Left hindlimb (tissue), 1 donor: ENCODE measurements around the gene DOCK2.

Source experiments
- DNase-seq: peaks from one replicate; pipeline ENCODE4 v3.0.0-alpha.2; 2018

DOCK2 gene

DNA sequence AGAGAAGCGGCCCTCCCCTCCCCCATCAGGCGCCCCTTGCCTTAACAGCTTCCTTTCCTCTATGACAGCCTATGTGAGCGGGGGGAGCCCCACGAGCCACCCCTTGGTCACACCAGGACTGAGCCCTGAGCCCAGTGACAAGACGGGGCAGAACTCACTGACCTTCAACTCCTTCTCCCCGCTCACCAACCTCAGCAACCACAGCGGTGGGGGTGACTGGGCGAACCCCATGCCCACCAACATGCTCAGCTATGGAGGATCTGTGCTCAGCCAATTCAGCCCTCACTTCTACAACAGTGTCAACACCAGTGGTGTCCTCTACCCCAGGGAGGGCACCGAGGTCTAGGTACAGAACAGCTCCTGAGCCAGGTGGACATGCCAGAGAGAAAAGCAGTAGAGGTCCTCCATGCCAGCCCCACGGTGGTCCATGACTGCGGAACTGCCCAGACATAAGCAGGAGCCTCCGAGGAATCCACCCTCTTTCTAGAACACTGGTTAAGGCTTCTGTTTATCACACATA is 471.3 kb downstream of the DOCK2 start:
- no peak for DNase-seq

DNA sequence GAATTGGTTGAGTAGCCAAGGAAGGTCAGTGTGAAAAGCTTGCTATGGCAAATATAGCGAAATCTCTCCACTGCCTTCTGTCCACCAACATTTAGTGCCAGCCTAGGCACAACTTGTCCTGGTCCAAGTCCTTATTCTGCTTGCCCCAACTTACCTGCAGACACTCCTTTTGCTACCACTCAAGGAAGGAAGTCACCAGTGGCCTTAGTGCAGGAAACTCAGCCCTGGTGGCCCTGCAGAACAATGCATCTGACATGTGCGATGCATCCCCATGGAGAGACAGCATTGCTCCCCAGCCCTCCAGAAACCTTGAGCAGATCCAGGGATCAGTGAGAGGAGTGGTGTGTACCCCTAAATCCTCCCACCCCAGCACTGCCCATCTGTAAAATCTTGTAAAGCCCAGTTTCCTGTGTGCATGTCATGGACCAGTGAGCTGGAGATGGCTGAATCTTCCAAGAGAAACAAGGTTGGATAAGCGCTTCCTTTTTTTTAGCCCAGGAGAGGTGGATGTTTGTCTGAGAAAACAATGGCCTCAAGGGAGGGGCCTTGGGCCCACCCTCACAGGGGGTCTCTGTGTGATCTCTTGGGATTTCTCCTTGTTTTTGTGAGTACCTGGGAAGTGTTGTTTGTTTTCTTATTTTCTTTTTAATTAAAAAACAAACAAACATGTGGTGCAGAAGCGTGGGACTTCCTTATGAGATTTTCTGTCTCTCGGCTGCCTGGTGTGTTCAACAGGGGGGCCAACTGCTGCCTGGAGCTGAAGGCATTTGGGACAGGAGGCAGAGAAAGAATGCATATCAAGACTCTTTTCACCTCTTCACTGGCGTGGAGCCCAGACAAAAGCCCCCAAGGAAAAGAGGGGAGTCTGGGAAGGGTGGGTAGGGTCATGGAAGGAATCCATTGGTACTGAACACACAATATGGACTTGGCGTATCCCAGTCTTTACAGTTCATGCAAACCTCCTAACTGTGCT is 472.3 kb downstream of the DOCK2 start:
- no peak for DNase-seq

DNA sequence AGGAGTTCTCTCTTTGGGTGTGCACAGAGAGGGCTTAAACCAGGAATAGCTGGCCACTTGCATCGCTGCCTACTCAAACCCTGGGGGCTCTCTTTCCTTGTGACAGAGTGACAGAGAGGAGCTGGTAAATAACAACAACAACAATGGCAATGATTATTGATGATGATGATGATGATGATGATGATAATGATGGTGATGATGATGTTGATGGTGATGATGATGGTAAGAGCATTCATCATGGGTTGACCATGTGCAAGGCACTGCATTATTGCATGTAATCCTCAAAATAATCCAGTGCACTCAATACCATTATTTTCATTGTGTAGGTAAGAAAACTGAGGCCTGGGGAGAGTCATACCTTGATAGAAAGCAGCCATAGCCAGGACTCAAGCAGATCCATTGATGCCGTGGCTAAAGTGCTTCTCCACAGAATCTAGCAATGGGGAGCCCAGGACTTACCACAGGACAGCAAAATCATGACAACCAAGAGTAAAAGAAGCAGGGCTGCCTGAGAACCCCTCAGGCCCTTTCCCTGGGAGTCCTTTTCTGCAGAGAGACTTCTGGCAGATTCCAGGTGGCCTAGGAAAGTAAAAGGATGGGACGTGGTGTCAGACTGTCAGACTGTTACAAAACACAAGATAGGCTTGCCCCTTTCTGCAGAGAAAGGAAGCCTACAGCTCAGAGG is 473.5 kb downstream of the DOCK2 start:
- no peak for DNase-seq

DNA sequence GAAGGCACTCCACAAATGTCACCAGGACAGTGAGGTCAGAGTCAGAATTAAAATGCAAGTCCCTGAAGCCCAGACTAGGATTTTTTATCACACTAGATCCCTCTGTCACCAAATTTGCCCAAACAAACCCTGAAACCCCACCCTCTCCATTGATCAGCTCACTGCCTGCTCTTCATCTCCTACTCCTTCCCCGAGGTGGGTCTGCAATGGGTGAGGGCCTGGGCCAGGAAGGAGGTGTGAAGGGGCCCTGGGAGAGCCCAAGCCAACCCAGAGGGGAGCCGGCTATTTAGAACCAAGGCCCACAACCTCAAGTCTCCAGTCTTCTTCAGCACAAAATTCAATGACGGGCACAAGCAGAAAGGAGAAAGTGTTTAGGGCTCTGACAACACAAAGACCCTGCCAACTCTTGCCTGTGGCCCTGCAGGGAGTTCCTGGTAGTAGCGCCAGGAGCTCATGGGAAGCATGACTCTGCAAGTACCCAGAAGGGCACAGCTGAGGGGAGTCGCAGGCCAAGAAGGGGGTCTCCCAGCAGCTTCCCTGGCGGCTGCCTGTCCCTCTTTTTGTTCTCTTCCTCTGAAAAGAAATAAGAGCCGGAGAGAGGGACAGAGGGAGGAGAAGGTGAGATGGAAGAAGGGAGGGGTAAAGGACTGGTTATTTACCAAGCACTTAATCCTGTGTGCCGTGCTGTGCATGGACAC is 474.2 kb downstream of the DOCK2 start:
- DNase-seq, result no peak

DNA sequence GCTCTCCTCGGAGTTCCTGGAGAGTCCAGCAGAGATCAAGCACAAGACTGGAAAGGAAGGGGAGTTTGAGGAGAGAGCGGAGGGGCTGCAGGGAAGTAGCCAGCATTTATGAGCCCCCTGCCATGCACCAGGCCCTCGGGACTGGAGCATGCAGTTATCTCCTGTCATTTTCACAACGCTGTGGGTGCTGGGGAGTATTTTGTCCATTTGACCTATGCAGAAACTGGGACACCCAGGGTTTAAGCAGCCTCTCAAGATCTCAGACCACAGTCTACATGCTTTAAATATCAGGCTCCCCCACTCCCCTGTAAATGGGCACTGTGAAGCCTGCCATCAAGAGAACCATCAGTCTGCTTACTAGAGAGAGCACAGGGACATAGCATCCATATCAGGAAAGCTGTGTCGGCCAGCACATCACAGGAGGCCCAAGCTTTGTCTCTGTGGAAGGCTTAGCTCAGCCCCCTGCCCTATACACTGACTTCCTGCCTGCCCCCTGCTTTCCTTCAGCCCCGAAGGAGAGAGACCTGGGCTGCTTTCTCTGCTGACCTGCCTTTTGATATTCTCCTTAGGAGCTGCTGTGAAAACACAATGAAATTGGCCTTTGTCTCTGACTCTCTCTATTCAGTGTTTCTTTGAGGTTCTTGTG is 475.9 kb downstream of the DOCK2 start:
- DNase-seq, result no peak

DNA sequence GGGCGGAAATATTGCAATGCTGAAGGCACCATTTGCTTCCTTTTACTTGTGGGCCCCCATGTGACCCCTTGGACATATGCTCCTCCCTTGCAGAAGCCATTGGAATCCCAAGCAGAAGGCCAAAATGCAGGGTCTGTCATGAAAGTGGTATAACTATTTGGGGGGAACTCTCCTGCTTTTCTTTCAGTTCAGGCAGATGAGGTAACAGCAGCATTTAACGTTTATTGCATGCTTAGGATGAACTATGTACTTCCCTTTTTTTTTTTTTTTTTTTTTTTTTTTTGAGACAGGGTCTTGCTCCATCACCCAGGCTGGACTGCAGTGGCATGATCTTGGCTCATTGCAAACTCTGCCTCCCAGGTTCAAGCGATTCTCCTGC is 476.4 kb downstream of the DOCK2 start:
- DNase-seq, result no peak

DNA sequence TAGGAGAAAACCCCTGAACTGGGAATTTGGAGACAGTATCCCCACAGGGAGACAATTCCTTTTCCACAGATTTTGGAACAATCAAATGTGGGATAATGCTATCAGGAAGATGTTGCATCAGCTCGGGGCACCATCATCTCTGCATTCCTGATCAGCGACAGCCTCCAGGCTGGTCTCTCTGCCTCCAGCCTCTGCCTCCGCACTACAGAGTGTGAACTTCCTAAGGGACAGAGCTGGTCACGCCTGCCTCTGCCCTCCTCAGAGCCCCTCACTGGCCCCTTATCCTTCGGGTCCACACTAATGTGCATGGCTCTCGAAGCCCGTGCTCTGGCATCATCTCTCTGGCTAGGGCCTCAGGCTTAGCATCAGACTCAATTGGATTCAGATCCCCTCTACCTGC is 477.2 kb downstream of the DOCK2 start:
- DNase-seq, result no peak

DNA sequence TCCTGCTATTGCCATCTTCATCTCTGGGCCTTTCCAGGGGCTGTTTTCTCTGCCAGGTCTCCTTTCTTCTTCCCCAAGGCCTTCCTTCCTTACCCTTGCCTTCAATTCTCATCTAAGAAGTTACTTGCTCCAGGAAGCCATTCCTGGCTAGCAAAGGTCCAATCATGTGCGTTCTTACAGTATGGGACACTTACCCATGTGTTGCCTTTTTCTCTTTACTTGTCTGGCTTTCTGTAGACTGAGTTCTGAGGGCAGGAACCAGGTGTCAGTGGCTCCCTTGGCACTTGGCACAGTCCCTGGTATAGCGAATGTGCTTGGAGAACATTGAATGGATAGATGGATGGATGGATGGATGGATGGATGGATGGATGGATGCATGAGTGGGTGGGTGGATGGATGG is 478.9 kb downstream of the DOCK2 start:
- DNase-seq, result no peak

DNA sequence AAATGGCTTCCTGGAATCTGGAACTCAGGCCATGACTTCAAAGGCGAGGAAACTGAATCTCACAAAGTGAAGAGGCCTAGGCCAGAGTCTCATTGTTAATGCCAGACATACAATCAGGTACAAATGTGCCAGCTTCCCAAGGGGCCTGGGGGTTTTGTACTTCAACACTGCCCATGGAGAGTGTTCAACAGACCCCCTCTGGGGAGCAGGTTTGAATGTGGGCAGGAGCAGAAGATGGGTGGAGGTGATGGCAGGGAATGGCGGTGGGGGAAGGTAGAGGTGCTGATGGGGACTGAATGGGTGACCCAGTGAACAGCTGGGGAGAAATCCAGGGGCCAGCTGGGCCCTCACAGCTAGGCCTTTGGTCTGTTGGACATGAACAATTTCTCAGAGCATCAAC is 480.7 kb downstream of the DOCK2 start:
- DNase-seq, result no peak

DNA sequence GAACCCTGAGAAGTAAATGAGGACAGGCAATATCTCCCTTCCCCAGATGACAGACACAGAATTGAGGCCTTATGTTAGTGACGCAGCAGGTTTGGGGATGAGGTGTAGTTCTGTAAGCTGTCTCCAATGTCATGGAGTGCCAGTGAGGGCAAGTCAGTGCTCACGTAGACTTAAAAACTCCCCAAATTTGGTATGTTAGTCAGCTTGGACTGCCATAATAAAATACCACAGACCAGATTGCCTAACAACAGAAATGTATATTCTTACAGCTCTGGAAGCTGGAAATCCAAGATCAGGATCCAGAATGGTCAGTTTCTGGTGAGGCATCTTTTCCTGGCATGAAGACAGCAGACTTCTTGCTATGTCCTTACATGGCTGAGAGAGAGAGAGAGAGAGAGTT is 483.5 kb downstream of the DOCK2 start:
- DNase-seq, result no peak

DNA sequence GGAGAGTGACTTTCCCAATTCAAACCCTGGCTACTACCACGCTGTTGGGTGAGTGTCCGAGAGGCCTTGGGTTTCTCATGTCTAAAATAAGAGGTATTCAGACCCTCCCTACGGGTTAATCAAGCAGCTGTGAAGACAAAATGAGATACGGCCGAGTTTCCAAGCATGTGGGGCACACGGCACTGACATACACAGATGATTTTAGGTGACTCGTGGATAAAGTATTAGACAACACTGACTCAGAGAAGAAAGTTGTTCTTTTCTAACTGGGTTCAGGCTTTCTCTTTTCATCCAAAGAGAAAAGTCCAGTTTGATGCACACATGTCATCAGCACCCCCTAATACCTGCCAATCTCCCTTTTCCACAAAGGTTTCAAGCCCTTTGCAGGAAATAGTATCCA is 484.2 kb downstream of the DOCK2 start:
- no peak for DNase-seq

DNA sequence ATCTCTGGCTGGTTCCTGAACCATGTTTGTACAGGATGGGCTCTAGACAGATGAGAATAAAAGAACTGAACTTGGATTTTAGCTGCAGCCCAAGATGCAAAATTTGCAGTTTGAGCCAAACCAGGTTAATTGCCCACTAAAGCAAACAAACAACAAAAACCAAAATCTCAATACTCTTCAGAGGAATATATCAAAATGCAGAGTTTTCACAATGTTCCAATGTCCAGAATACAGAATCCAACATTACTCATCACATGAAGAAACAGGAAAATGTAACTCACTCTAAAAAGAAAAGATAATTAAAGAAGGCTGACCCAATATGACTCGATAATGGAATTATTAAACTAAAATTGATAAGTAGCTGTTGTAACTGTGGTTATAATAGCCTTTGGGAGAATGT is 489.0 kb downstream of the DOCK2 start:
- no peak for DNase-seq

DNA sequence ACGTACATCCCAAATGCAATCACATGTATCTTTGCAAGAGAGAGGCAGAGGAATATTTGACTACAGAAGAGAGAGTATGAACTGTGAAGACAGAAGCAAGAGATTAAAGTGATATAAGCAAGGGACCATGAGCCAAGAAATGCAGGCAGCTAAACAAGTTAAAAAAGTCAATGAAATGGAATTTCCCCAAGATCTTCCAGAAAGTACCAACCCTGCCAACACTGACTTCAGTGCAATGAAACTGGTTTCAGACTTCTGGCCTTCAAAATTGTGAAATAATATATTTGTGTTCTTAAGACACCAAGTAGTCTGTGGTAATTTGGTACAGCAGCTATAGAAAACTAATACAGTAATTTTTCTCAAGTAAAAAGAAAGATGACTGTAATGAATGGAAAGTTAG is 489.6 kb downstream of the DOCK2 start:
- no peak for DNase-seq

DNA sequence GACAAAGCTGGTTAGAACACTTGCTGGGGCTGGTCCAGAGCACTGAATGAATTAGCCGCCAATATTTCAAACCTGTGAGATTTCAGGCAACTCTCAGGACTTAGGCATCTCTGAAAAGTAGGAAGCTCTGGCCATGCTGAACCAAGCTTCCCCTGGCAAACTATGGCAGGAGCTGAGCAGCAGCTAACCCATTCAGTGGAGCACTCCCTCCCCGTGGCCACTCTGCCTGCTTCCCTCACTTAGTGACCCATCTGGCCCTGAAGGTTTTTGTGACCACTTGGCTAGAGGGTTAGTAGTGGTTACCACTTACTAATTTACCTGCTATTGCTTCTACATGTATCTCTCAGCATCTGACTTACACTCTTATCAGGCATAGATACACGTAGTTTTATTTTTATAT is 494.2 kb downstream of the DOCK2 start:
- no peak for DNase-seq

DNA sequence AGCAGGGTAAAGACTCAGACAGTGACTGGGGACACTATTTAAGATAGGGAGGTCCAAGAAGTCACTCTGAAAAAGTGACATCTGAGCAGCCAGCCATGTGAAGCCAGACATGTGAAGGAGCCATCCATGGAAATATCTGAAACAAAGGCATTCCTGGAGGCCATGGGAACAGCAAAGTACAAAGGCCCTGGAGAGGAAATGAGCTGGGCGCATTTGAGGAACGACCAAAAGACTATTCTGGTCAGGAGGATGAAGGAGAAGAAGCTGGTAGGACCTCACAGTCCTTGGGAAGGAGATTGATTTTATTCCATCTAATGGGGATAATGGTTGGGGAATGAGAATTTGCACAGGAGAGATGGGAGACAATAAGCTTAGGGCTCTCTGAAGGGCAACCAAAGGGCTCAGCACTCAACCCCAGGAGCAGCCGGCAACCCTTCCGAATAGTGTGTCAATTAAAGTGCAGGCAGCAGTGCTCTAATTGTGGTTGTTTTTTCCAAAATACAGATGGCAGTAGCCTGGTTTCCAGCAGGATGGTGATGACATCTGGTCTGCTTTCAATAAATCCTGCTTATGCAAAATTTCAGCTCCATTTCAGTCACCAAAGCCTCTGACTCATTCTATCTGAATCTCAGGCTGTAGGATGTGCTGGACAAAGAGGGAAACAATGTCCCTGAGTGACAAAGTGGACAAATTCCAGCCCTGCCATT is 495.3 kb downstream of the DOCK2 start:
- no peak for DNase-seq
